ENCODE data around the gene LGALS3BP.
"Not testable (repeated sequence)": the region's sequence is repeated elsewhere in the genome, so short reads cannot be mapped to it uniquely, and the experiment has no call there.

LGALS3BP gene

GRCh38 chr17:78979780-78980623 is at the start of gene LGALS3BP:
Gene LGALS3BP (minus strand): TSS chr17:78979923. CDS start chr17:78977191, 2,732 bp downstream.
- peak; percentile 82 for DNase-seq (ENCODE audit: low read depth)

GRCh38 chr17:79028496-79029326 is 49.0 kb upstream of the LGALS3BP start:
- DNase-seq (ENCODE audit: low read depth): no peak

GRCh38 chr17:79027925-79028491 is 48.3 kb upstream of the LGALS3BP start:
- no peak for DNase-seq (ENCODE audit: low read depth)

GRCh38 chr17:79027274-79027924 is 47.7 kb upstream of the LGALS3BP start:
- DNase-seq (ENCODE audit: low read depth): peak; percentile 45

GRCh38 chr17:79026376-79027273 is 46.9 kb upstream of the LGALS3BP start:
- peak; percentile 91 for DNase-seq (ENCODE audit: low read depth)

GRCh38 chr17:79024901-79025737 is 45.4 kb upstream of the LGALS3BP start:
- peak; percentile 38 for DNase-seq (ENCODE audit: low read depth)

GRCh38 chr17:79023886-79024771 is 44.4 kb upstream of the LGALS3BP start, which contains the start of gene C1QTNF1:
Gene C1QTNF1 (plus strand): TSS chr17:79024169. CDS start chr17:79043969, 19,800 bp downstream.
- DNase-seq (ENCODE audit: low read depth): peak; percentile 71

GRCh38 chr17:79023180-79023705 is 43.5 kb upstream of the LGALS3BP start:
- DNase-seq (ENCODE audit: low read depth): no peak

GRCh38 chr17:79022507-79022991 is 42.8 kb upstream of the LGALS3BP start:
- DNase-seq (ENCODE audit: low read depth): no peak

- not testable (repeated sequence) for DNase-seq (ENCODE audit: low read depth)
Measured at GRCh38 chr17:79021929-79022328, 42.2 kb upstream of the LGALS3BP start.

- DNase-seq (ENCODE audit: low read depth): peak; percentile 54
Measured at GRCh38 chr17:79020631-79021301, 41.0 kb upstream of the LGALS3BP start.

GRCh38 chr17:79019632-79020584 is 40.2 kb upstream of the LGALS3BP start:
- peak; percentile 90 for DNase-seq (ENCODE audit: low read depth)

- DNase-seq (ENCODE audit: low read depth): no peak
Measured at GRCh38 chr17:79019261-79019631, 39.5 kb upstream of the LGALS3BP start.

GRCh38 chr17:79018370-79018695 is 38.6 kb upstream of the LGALS3BP start:
- DNase-seq (ENCODE audit: low read depth): no peak

- DNase-seq (ENCODE audit: low read depth): no peak
Measured at GRCh38 chr17:79017546-79018369, 38.0 kb upstream of the LGALS3BP start.

GRCh38 chr17:79014158-79014758 is 34.5 kb upstream of the LGALS3BP start:
- no peak for DNase-seq (ENCODE audit: low read depth)
